SK-N-MC (cell line): ENCODE measurements around the gene CAMK2N1.

ENCODE experiments used
- DNase-seq: peaks from one replicate; pipeline ENCODE4 v3.0.0-alpha.2; 2011; ENCODE audit warnings: low read depth, low spot score
- H3K27ac ChIP-seq: fragments of 200-600 bp; sonication (generic); 2 replicates; pipeline ENCODE4 v1.5.1; 2016; ENCODE audit warnings: mixed run types
- H3K36me3 ChIP-seq: fragments of 200-600 bp; sonication (generic); 2 replicates; pipeline ENCODE4 v1.6.1; 2017; ENCODE audit warnings: antibody characterized with exemption, low read length, mixed read lengths; ENCODE audit not compliant: insufficient read depth
- H3K4me3 ChIP-seq: fragments of 200-600 bp; sonication (generic); 2 replicates; pipeline ENCODE4 v1.5.1; 2016
- H3K9ac ChIP-seq: fragments of 200-600 bp; sonication (generic); 2 replicates; pipeline ENCODE4 v1.8.0; 2017; ENCODE audit warnings: mixed run types, mixed read lengths; ENCODE audit not compliant: insufficient read length
- H3K9me3 ChIP-seq: fragments of 200-600 bp; sonication (generic); 2 replicates; pipeline ENCODE4 v1.6.1; 2017; ENCODE audit warnings: low read depth, mild to moderate bottlenecking, antibody characterized with exemption, low read length, moderate library complexity, mixed read lengths
- EZH2 ChIP-seq: fragments of 200-600 bp; sonication (generic); IDR thresholded peaks from one replicate; pipeline ENCODE4 v1.6.1; 2017; ENCODE audit warnings: antibody characterized with exemption
- FOXP2 ChIP-seq: optimal IDR thresholded peaks from 2 replicates; pipeline ENCODE3; 2011; ENCODE audit warnings: mild to moderate bottlenecking, moderate library complexity; ENCODE audit not compliant: insufficient read depth; ENCODE audit errors: extremely low read length, control extremely low read depth
- POLR2AphosphoS5 ChIP-seq: IDR thresholded peaks from 2 replicates; pipeline ENCODE4 v1.6.1; 2012; ENCODE audit warnings: mild to moderate bottlenecking, low read depth, low read length, borderline replicate concordance

Gene CAMK2N1

DNA sequence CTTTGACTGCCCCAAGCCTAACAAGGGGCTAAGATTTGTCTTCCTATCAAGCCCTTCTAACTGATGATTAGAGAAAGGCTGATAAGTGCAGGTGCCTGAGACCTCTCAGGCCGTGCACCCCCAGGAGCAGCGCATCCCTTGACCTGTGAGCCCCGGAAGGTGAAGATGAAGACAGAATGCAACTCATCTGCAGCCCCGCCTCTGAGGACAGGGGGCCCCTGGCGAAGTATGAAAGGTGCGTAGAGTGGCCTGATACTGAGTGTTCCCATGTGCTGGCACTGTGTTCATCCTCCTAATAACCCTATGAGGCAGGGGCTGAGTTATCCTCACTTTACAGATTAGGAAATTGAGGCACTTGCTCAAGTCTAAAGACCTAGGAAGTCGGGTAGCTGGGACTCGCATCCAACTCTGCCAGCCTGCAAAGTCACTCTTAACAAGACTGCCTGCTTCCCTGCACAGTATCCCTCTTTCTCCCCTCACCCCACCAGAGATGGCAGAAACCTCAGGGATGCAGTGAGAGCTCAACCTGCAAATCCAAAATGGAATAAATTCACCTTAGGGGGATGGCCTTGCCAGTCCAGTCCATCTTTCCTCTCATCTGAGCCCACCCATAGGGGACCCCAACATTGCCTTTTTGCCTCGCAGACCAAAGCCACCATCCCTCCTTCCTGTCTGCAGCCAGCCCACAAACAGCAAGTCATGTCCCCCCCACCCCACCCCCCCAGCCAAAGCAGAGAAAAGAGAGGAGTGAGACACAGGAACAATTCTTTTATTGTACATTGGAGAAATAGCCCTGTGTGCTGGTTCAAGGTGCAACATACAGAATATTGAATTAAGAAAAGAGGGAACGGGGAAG is 4.1 kb downstream of the CAMK2N1 start:
- H3K4me3 ChIP-seq, result no peak overlapping the region
- no peaks in the 10 kb centered on the region for H3K36me3 ChIP-seq
- no peaks in the 10 kb centered on the region for H3K9me3 ChIP-seq
- H3K27ac ChIP-seq, result no peak overlapping the region
- no peak overlapping the region for H3K9ac ChIP-seq
- TF ChIP-seq FOXP2 (no peak), POLR2AphosphoS5 (no peak), EZH2 (no peak)
- no peak for DNase-seq

DNA sequence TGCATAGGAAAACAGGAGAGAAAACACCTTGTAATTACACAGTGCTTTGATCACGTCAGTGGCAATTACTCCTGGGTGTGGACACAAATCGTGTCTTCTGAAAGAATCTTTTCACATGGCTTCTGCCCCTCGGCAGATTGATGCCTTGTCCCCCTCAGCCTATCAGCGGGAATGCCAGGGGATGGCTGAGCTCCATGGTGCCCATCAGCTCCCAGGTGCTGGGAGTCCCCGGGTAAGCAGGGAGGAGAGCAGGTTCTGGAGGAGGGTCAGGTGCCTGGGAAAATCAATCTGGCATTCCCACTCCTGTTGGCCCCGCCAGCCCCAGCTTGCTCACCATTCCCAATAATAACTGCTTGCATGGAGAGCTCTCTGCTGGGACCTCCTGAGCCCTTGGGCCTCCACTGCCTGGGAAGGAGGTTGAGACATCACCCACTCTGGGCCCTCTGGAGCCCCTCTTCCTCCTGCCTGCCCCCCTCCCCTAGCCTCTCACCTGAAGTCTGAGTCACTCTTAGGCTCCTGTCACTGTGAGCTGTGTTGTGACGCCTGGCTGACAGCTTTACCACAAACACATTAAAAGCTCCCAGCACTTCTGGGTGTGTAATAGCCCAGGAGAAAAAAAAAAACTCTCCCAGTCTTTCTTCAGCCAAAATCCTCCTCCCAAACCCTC is 4.9 kb downstream of the CAMK2N1 start:
- Histone ChIP-seq H3K27ac (no peak overlapping the region), H3K36me3 (no peaks in the 10 kb centered on the region), H3K9me3 (no peaks in the 10 kb centered on the region), H3K9ac (no peak overlapping the region), H3K4me3 (no peak overlapping the region)
- TF ChIP-seq EZH2 (no peak), POLR2AphosphoS5 (no peak), FOXP2 (no peak)
- DNase-seq, result no peak

DNA sequence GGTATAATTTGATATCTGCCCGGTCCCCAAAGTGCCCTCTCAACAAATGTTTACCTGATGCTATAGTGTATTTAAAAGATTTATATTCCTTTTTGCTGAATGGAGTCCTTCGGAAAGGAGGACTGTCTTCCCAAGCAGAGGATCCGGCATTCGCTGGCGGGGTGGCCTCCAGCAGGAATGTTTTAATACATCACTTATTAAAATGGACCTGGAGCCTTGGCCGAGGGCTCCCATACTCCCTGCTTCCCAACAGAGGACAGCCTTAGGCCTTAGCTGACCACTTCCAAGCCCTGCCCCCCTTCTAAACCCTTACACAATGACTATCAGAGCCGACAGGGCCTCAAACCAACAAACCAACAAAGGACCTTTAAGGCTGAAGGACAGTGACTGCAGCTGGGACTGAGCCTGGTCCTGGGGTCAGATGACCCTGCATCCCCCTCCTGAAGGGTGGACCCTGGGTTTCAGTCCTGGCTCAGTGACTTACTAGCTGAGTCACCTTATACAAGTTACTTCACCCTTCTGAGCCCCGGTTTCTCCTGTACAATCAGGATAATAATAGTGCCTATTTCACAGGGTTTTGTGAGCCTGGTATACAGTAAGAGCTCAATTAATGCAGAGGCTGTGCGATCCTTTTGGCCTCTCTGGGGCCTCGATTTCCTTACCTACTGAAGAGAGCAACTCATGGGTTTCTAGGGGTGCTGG is 5.6 kb downstream of the CAMK2N1 start:
- Histone ChIP-seq H3K9ac (no peak overlapping the region), H3K4me3 (no peak overlapping the region), H3K27ac (no peak overlapping the region), H3K36me3 (no peaks in the 10 kb centered on the region), H3K9me3 (no peaks in the 10 kb centered on the region)
- no peak for TF ChIP-seq EZH2
- no peak for TF ChIP-seq POLR2AphosphoS5
- no peak for TF ChIP-seq FOXP2
- no peak for DNase-seq

DNA sequence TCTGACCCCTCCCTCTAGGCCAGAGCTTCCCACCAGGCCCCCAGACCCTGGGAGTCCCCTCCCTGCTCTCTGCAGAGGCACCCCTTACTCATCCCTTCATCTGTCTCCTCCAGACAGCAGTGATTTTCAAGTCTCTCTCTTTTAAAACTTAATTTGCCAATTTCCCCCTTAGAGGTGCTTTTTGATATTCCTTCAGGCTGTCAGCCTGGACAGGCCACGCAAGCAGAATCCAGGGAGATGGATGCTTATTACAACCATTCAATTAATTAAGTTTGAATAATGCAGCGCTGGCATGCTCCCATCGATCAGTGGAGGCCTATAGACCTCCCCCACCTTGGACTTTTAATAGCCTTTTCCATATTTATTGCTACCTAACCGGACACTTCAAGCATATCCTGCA is 6.2 kb downstream of the CAMK2N1 start:
- Histone ChIP-seq H3K4me3 (no peak overlapping the region), H3K27ac (no peak overlapping the region), H3K9me3 (no peaks in the 10 kb centered on the region), H3K9ac (no peak overlapping the region), H3K36me3 (no peaks in the 10 kb centered on the region)
- DNase-seq, result no peak
- TF ChIP-seq EZH2 (no peak), POLR2AphosphoS5 (no peak), FOXP2 (no peak)

DNA sequence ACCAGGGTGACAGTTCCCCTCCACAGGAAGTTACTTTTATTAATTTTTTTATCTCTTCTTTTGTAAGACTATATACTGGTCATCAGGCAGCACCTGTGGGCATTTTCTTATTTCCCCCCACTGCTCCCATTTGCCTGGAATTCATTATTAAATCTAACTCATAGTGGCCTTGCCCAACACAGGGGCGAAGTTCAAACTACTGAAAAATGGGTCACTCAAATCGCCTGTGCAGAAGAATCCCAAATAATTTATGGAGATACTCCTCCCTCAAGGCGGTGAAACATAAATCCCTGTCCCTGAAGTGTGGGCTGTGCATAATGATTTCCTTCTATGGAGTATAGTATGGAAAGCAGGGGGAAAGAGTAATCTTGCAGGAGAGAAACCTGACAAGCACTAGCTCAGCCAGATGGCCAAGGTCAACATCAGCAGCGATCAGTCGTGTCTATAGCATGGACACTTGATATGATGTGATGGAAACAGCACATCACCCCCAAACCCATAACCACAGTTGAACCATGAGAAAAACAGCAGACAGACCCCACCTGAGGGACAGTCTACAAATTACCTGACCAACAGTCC is 7.9 kb downstream of the CAMK2N1 start:
- H3K4me3 ChIP-seq, result no peak overlapping the region
- no peak overlapping the region for H3K27ac ChIP-seq
- H3K36me3 ChIP-seq, result no peaks in the 10 kb centered on the region
- H3K9ac ChIP-seq, result no peak overlapping the region
- H3K9me3 ChIP-seq, result no peaks in the 10 kb centered on the region
- DNase-seq, result no peak
- TF ChIP-seq FOXP2, result no peak
- TF ChIP-seq EZH2, result no peak
- TF ChIP-seq POLR2AphosphoS5, result no peak

DNA sequence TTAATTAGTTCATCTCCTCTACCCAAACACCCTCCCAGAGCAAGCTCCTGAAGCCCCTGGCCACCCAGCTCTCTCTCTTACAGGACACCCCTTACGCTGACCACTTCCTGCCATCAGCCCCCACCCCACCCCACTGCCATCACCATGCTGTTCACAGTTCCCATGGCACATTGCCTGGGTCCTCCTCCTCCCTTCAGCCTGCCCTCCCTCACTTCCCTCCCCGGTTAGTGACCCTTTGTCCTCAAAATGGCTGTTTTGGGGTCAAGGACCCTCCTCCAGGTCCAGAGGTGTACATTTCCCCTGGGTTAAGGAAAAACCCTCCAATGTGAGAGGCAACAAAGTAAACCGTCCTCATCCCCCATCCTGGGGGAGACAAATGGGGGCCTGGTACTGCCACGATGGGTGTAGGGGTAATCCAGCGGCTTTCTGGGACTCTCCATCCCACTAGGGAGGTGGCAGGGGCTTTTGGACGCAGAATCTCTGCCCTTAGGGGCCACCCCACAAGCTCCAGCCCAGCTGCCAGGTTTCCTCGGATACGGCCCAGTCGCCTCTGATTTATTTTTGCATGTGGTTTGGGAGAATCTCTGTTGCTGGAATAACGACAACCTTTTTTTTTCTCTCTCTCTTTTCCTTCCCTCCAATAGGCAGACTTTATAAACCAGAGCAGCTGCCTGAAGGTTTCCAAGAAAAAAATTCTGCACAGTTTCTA is 8.5 kb downstream of the CAMK2N1 start:
- Histone ChIP-seq H3K9me3 (no peaks in the 10 kb centered on the region), H3K4me3 (no peak overlapping the region), H3K27ac (no peak overlapping the region), H3K36me3 (no peaks in the 10 kb centered on the region), H3K9ac (no peak overlapping the region)
- TF ChIP-seq POLR2AphosphoS5 (no peak), EZH2 (no peak), FOXP2 (no peak)
- DNase-seq, result no peak

DNA sequence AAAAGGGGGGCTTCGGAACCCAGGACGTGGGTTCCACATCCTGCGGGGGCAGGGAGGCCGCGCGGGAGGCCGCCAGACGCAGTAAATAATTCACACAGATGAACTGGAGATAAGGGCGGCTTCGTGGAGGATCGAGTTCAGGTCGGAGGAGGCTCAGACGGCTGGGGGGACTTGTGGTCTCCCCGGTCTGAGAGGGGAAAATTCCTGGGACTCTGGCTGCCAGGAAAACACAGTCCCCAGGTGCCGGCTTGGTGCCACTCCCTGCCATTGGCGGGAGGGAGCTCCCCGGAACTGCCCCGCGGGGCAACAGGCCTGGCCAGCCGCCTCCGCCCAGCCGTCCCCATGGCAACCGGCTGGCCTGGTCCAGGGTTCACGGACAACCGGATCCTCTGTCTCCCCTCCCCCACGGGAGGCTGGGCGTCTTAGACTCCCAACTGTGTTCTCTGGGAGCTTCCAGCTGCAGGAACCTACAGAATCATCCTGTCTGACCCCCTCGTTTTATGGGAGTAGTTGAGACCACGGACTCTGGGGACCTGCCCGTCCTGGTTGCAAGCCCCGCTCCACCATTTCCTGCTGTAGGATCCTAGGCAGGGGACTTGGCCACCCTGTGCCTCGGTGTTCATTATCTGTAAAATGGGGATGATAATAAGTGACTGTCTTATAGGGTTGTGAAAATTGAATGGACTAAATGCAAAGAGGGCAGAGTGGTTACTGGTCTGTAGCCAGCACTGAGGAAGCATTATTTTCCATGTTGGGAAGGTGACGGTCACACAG is 9.6 kb downstream of the CAMK2N1 start:
- no peaks in the 10 kb centered on the region for H3K36me3 ChIP-seq
- H3K9me3 ChIP-seq, result no peaks in the 10 kb centered on the region
- H3K4me3 ChIP-seq, result no peak overlapping the region
- TF ChIP-seq FOXP2 (no peak), POLR2AphosphoS5 (no peak), EZH2 (no peak)
- no peak overlapping the region for H3K27ac ChIP-seq
- DNase-seq, result no peak
- no peak overlapping the region for H3K9ac ChIP-seq
